H9 (cell line): ENCODE data around the gene NARS2. TPM values are rescaled to one million over a fixed set of nuclear protein-coding genes. Genes with fewer than 3 reads are reported as not detected.

Source experiments
- DNase-seq: peaks from one replicate; pipeline ENCODE4 v3.0.0-alpha.2; 2017
- H2AFZ ChIP-seq: one replicate; pipeline ENCODE4 v1.6.1; 2013; ENCODE audit warnings: mild to moderate bottlenecking, low read length, control low read depth, moderate library complexity
- H2AK5ac ChIP-seq: 2 replicates; pipeline ENCODE4 v1.6.1; 2013; ENCODE audit warnings: low read length, control low read depth, mixed read lengths; ENCODE audit not compliant: insufficient read length
- H2BK120ac ChIP-seq: one replicate; pipeline ENCODE4 v1.6.1; 2013; ENCODE audit warnings: low read depth, mild to moderate bottlenecking, low read length, control low read depth, inconsistent platforms; ENCODE audit not compliant: poor library complexity, severe bottlenecking
- H2BK12ac ChIP-seq: 2 replicates; pipeline ENCODE4 v1.6.1; 2013; ENCODE audit warnings: low read length, control low read depth, mixed read lengths, low read depth; ENCODE audit not compliant: insufficient read length
- H2BK15ac ChIP-seq: 2 replicates; pipeline ENCODE4 v1.6.1; 2013; ENCODE audit warnings: low read depth, low read length, control low read depth
- H2BK20ac ChIP-seq: one replicate; pipeline ENCODE4 v1.6.1; 2013; ENCODE audit warnings: low read depth, mild to moderate bottlenecking, low read length, control low read depth, inconsistent platforms; ENCODE audit not compliant: poor library complexity, severe bottlenecking
- H2BK5ac ChIP-seq: 2 replicates; pipeline ENCODE4 v1.6.1; 2013; ENCODE audit warnings: low read length, control low read depth, mixed read lengths; ENCODE audit not compliant: insufficient read length
- H3K14ac ChIP-seq: 2 replicates; pipeline ENCODE4 v1.6.1; 2013; ENCODE audit warnings: low read length, control low read depth; ENCODE audit not compliant: insufficient read depth
- H3K18ac ChIP-seq: 2 replicates; pipeline ENCODE4 v1.6.1; 2013; ENCODE audit warnings: low read depth, mild to moderate bottlenecking, mixed read lengths, low read length, control low read depth; ENCODE audit not compliant: insufficient read length
- H3K23ac ChIP-seq: 2 replicates; pipeline ENCODE4 v1.6.1; 2013; ENCODE audit warnings: low read length, control low read depth, mixed read lengths, low read depth; ENCODE audit not compliant: insufficient read length
- H3K23me2 ChIP-seq: 2 replicates; pipeline ENCODE4 v1.6.1; 2013; ENCODE audit warnings: low read depth, mild to moderate bottlenecking, mixed read lengths, low read length, control low read depth; ENCODE audit not compliant: insufficient read length, poor library complexity, severe bottlenecking
- H3K27ac ChIP-seq: 2 replicates; pipeline ENCODE4 v1.5.1; 2013; ENCODE audit warnings: low read length, control low read depth, mixed read lengths, low read depth; ENCODE audit not compliant: insufficient read length
- H3K27me3 ChIP-seq: 2 replicates; pipeline ENCODE4 v1.6.1; 2013; ENCODE audit warnings: low read length, control low read depth, inconsistent platforms; ENCODE audit not compliant: insufficient read depth
- H3K4ac ChIP-seq: 2 replicates; pipeline ENCODE4 v1.6.1; 2013; ENCODE audit warnings: low read depth, mild to moderate bottlenecking, control low read depth, inconsistent platforms, low read length, moderate library complexity
- H3K4me1 ChIP-seq: 2 replicates; pipeline ENCODE4 v1.6.1; 2013; ENCODE audit warnings: low read length, control low read depth, inconsistent platforms; ENCODE audit not compliant: insufficient read depth
- H3K4me2 ChIP-seq: 2 replicates; pipeline ENCODE4 v1.6.1; 2013; ENCODE audit warnings: low read length, control low read depth, mixed read lengths; ENCODE audit not compliant: insufficient read length, insufficient read depth
- H3K56ac ChIP-seq: 2 replicates; pipeline ENCODE4 v1.6.1; 2013; ENCODE audit warnings: low read depth, mild to moderate bottlenecking, mixed read lengths, low read length, control low read depth; ENCODE audit not compliant: insufficient read length
- H3K79me1 ChIP-seq: 2 replicates; pipeline ENCODE4 v1.6.1; 2013; ENCODE audit warnings: low read depth, mild to moderate bottlenecking, moderate library complexity, low read length, control low read depth, inconsistent platforms; ENCODE audit not compliant: insufficient read depth, poor library complexity, severe bottlenecking
- H3K79me2 ChIP-seq: 2 replicates; pipeline ENCODE4 v1.6.1; 2013; ENCODE audit warnings: low read length, control low read depth, inconsistent platforms; ENCODE audit not compliant: insufficient read depth
- H3K9ac ChIP-seq: 2 replicates; pipeline ENCODE4 v1.6.1; 2013; ENCODE audit warnings: low read length, control low read depth, mixed read lengths; ENCODE audit not compliant: insufficient read length; ENCODE audit errors: extremely low read depth
- H3K9me3 ChIP-seq: one replicate; pipeline ENCODE4 v1.6.1; 2013; ENCODE audit warnings: low read depth, low read length, inconsistent platforms; ENCODE audit not compliant: control insufficient read depth
- H3T11ph ChIP-seq: one replicate; pipeline ENCODE4 v1.6.1; 2013; ENCODE audit warnings: mild to moderate bottlenecking, low read length, control low read depth, inconsistent platforms
- H4K20me1 ChIP-seq: one replicate; pipeline ENCODE4 v1.6.1; 2013; ENCODE audit not compliant: control insufficient read depth, insufficient read length, insufficient read depth
- H4K5ac ChIP-seq: 2 replicates; pipeline ENCODE4 v1.6.1; 2013; ENCODE audit warnings: low read depth, mild to moderate bottlenecking, mixed read lengths, low read length, control low read depth; ENCODE audit not compliant: insufficient read length
- H4K8ac ChIP-seq: replicated peaks from 2 replicates; pipeline ENCODE4 v1.6.1; 2013; ENCODE audit warnings: low read length, control low read depth, mixed read lengths, low read depth; ENCODE audit not compliant: insufficient read length
- H4K91ac ChIP-seq: 2 replicates; pipeline ENCODE4 v1.6.1; 2013; ENCODE audit warnings: low read depth, mild to moderate bottlenecking, moderate library complexity, mixed read lengths, low read length, control low read depth; ENCODE audit not compliant: insufficient read length
- H3K27ac Mint-ChIP-seq, 3 experiments: 2 replicates in 2 of 3; 3 replicates in 1 of 3; pipeline ENCODE4 v1.8.0; 2020 to 2021; ENCODE audit warnings: mixed read lengths in 3 of 3, mild to moderate bottlenecking in 1 of 3, moderate library complexity in 1 of 3
- H3K27me3 Mint-ChIP-seq: 2 replicates; pipeline ENCODE4 v1.8.0; 2021; ENCODE audit warnings: low read depth, mild to moderate bottlenecking, moderate library complexity, mixed read lengths
- H3K36me3 Mint-ChIP-seq, 3 experiments: 2 replicates in 2 of 3; 3 replicates in 1 of 3; pipeline ENCODE4 v1.8.0; 2020 to 2021; ENCODE audit warnings: low read depth in 3 of 3, mixed read lengths in 3 of 3; ENCODE audit not compliant: insufficient read depth in 1 of 3
- H3K4me1 Mint-ChIP-seq, 2 experiments: 2 replicates each; pipeline ENCODE4 v1.8.0; 2020; ENCODE audit warnings: mixed read lengths in 2 of 2
- H3K4me3 Mint-ChIP-seq, 2 experiments: 2 replicates in 1 of 2; 3 replicates in 1 of 2; pipeline ENCODE4 v1.8.0; 2020 to 2021; ENCODE audit warnings: mild to moderate bottlenecking in 2 of 2, mixed read lengths in 2 of 2, moderate library complexity in 1 of 2
- H3K9me3 Mint-ChIP-seq, 2 experiments: 2 replicates in 1 of 2; 3 replicates in 1 of 2; pipeline ENCODE4 v1.8.0; 2020; ENCODE audit warnings: mild to moderate bottlenecking in 2 of 2, mixed read lengths in 2 of 2, moderate library complexity in 1 of 2
- CTCF ChIP-seq: fragments of 200-600 bp; sonication (generic); conservative IDR thresholded peaks from 3 replicates; pipeline ENCODE4 v1.8.0; 2021; ENCODE audit warnings: antibody characterized with exemption, mild to moderate bottlenecking
- total RNA-seq: library from RNA; stranded (reverse); gene quantifications from 2 replicates; pipeline ENCODE4 v1.2.1, GENCODE V29; 2021

The NARS2 gene
- total RNA-seq, 1 experiment from 2014 or later: 29.7 TPM

- H3K9ac ChIP-seq: no peak overlapping the region
- H3K4me3 Mint-ChIP-seq: no peak overlapping the region
- peaks cover 0 to 3% of the 10 kb centered on the region in 2 experiments; a peak in 2 of 5 replicates for H3K9me3 Mint-ChIP-seq
- TF ChIP-seq CTCF: no peak
- H3K14ac ChIP-seq: no peak overlapping the region
- H3K27ac Mint-ChIP-seq: no peak overlapping the region
- H2BK15ac ChIP-seq: no peak overlapping the region
- H3K27ac ChIP-seq: no peak overlapping the region
- H3K18ac ChIP-seq: no peak overlapping the region
- no peak overlapping the region for H3T11ph ChIP-seq
- no peak for DNase-seq
- no peak overlapping the region for H3K4ac ChIP-seq
- H4K5ac ChIP-seq: no peak overlapping the region
- H3K56ac ChIP-seq: no peak overlapping the region
- no peaks in the 10 kb centered on the region for H3K27me3 Mint-ChIP-seq
- no peak overlapping the region for H2BK120ac ChIP-seq
- H3K23me2 ChIP-seq: no peaks in the 10 kb centered on the region
- no peaks in the 10 kb centered on the region for H3K79me2 ChIP-seq
- H3K4me1 ChIP-seq: no peaks in the 10 kb centered on the region
- no peak overlapping the region for H2BK20ac ChIP-seq
- H2BK12ac ChIP-seq: no peak overlapping the region
- no peak overlapping the region for H3K4me2 ChIP-seq
- no peak overlapping the region for H4K91ac ChIP-seq
- no peak overlapping the region for H4K8ac ChIP-seq
- no peaks in the 10 kb centered on the region for H4K20me1 ChIP-seq
- no peaks in the 10 kb centered on the region for H3K9me3 ChIP-seq
- H3K36me3 Mint-ChIP-seq: peaks cover 0 to 9% (median 6%) of the 10 kb centered on the region in 3 experiments; a peak in 4 of 7 replicates
- no peaks in the 10 kb centered on the region for H3K79me1 ChIP-seq
- H3K27me3 ChIP-seq: no peaks in the 10 kb centered on the region
- H2BK5ac ChIP-seq: no peak overlapping the region
- no peak overlapping the region for H2AFZ ChIP-seq
- H2AK5ac ChIP-seq: no peak overlapping the region
- peaks cover 10 to 12% of the 10 kb centered on the region in 2 experiments for H3K4me1 Mint-ChIP-seq
- H3K23ac ChIP-seq: no peak overlapping the region
Measured at GRCh38 chr11:78474451-78474850, 100.2 kb downstream of the NARS2 start.
